Measurements from ENCODE around the gene ERC1. TPM values are rescaled to one million over a fixed set of nuclear protein-coding genes. Genes with fewer than 3 reads are reported as not detected.

The ERC1 gene
- total RNA-seq, 4 donors from 2014 or later, result 58.0 to 83.2 (median 73.5) TPM

DNA sequence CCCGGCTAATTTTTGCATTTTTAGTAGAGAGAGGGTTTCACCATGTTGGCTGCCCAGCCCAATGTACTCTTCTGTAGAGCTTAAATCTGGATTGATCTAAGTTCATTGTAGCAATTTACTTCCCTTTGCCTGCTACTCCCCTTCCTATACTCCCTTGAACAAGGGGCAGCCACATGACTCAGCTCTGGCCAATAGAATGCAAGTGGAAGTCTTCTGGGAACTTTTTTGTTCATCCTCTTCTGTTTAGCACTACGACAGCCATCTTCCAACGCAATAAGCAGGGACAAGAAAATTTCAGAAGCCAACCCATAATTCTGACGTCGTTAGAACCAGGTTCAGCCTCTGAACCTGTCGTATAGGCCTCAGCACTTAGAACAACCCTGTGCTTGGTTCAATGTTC lies 35.1 kb upstream of the ERC1 start:
- WGBS, 2 donors, result 92 to 94% methylated on average over 6 of the region's 6 CpGs
- no peaks in the 10 kb centered on the region for H3K36me3 ChIP-seq
- TF ChIP-seq POLR2A (IDR thresholded peaks at IDR 0.05), result no peak
- TF ChIP-seq EP300 (IDR thresholded peaks at IDR 0.05), result no peak
- TF ChIP-seq, protein P1, sequence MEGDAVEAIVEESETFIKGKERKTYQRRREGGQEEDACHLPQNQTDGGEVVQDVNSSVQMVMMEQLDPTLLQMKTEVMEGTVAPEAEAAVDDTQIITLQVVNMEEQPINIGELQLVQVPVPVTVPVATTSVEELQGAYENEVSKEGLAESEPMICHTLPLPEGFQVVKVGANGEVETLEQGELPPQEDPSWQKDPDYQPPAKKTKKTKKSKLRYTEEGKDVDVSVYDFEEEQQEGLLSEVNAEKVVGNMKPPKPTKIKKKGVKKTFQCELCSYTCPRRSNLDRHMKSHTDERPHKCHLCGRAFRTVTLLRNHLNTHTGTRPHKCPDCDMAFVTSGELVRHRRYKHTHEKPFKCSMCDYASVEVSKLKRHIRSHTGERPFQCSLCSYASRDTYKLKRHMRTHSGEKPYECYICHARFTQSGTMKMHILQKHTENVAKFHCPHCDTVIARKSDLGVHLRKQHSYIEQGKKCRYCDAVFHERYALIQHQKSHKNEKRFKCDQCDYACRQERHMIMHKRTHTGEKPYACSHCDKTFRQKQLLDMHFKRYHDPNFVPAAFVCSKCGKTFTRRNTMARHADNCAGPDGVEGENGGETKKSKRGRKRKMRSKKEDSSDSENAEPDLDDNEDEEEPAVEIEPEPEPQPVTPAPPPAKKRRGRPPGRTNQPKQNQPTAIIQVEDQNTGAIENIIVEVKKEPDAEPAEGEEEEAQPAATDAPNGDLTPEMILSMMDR (IDR thresholded peaks at IDR 0.05), result no peak

GRCh38 chr12:958588-959123 lies 32.4 kb upstream of the ERC1 start:
- Histone ChIP-seq H3K4me1 (no peaks in the 10 kb centered on the region), H3K4me3 (no peak overlapping the region), H3K27ac (no peak overlapping the region)

More for the DNA sequence above, 35.1 kb upstream of the ERC1 start:
- H3K27ac ChIP-seq, result no peak overlapping the region
- H3K4me3 ChIP-seq, result no peak overlapping the region
- no peaks in the 10 kb centered on the region for H3K4me1 ChIP-seq
- no peaks in the 10 kb centered on the region for H3K9me3 ChIP-seq
- DNase-seq (ENCODE audit: low spot score in 2 of 2), result no peak
- H3K27me3 ChIP-seq, result no peaks in the 10 kb centered on the region

GRCh38 chr12:966724-967123 lies 24.3 kb upstream of the ERC1 start:
- Histone ChIP-seq H3K4me1 (no peaks in the 10 kb centered on the region), H3K9me3 (no peaks in the 10 kb centered on the region), H3K36me3 (no peaks in the 10 kb centered on the region), H3K27me3 (no peaks in the 10 kb centered on the region), H3K4me3 (no peak overlapping the region), H3K27ac (no peak overlapping the region)
- TF ChIP-seq POLR2A (IDR thresholded peaks at IDR 0.05) (no peak), EP300 (IDR thresholded peaks at IDR 0.05) (no peak)
- TF ChIP-seq, protein P1 (IDR thresholded peaks at IDR 0.05), result no peak
- WGBS, 2 donors, result 44 to 49% methylated on average over 6 of the region's 6 CpGs
- DNase-seq (ENCODE audit: low spot score in 2 of 2), result no peak

More at GRCh38 chr12:958588-959123, 32.4 kb upstream of the ERC1 start:
- DNase-seq (ENCODE audit: low spot score in 2 of 2), result no peak
- Histone ChIP-seq H3K36me3 (no peaks in the 10 kb centered on the region), H3K27me3 (no peaks in the 10 kb centered on the region), H3K9me3 (no peaks in the 10 kb centered on the region)
- TF ChIP-seq, protein P1 (IDR thresholded peaks at IDR 0.05), result no peak
- TF ChIP-seq EP300 (IDR thresholded peaks at IDR 0.05) (no peak), POLR2A (IDR thresholded peaks at IDR 0.05) (no peak)
- 59 to 63% methylated on average over 7 of the region's 8 CpGs for WGBS, 2 donors

DNA sequence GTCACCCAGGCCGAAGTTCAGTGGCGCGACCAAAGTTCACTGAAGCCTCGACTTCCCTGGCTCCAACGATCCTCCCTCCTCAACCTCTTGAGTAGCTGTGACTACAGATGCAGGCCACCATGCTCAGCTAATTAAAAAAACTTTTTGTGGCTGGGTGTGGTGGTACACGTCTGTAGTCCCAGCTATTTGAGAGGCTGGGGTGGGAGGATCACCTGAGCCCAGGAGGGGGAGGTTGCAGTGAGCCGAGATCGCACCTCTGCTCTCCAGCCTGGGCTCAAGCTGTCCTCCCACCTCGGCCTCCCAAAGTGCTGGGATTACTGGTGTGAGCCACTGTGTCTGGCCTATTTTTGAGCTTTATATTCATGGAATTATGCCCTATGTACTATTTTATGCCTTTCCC lies 23.4 kb upstream of the ERC1 start:
- Histone ChIP-seq H3K36me3 (no peaks in the 10 kb centered on the region), H3K4me1 (no peaks in the 10 kb centered on the region), H3K4me3 (no peak overlapping the region), H3K9me3 (no peaks in the 10 kb centered on the region), H3K27me3 (no peaks in the 10 kb centered on the region), H3K27ac (no peak overlapping the region)
- no peak for DNase-seq (ENCODE audit: low spot score in 2 of 2)
- no peak for TF ChIP-seq EP300 (IDR thresholded peaks at IDR 0.05)
- TF ChIP-seq, protein P1 (IDR thresholded peaks at IDR 0.05), result no peak
- no peak for TF ChIP-seq POLR2A (IDR thresholded peaks at IDR 0.05)
- 85 to 92% methylated on average over 9 of the region's 9 CpGs for WGBS, 2 donors

DNA sequence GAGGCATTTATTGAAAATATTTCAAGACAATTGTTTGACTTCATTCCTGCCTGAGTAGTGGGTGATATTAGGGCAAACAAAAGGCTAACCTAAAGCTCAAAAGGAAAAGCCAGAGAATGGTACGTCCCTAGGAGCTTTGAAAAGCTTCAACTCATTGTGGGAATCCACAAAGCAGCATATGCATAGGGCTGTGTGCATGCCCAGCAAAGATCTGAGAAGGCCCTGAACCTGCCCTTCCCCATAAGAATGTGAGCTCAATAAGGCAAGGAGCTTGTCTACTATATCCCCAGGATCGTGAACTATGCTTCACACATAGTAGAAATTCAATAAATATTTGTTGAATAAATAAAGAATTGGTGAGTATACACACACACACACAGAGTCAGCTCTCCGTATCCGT lies 22.5 kb upstream of the ERC1 start:
- no peaks in the 10 kb centered on the region for H3K4me1 ChIP-seq
- no peak for TF ChIP-seq EP300 (IDR thresholded peaks at IDR 0.05)
- no peak for TF ChIP-seq POLR2A (IDR thresholded peaks at IDR 0.05)
- TF ChIP-seq, protein P1 (IDR thresholded peaks at IDR 0.05), result no peak
- H3K27ac ChIP-seq, result no peak overlapping the region
- no peak for DNase-seq (ENCODE audit: low spot score in 2 of 2)
- H3K9me3 ChIP-seq, result no peaks in the 10 kb centered on the region
- 49 to 62% methylated on average over 4 of the region's 4 CpGs for WGBS, 2 donors
- no peaks in the 10 kb centered on the region for H3K27me3 ChIP-seq
- H3K36me3 ChIP-seq, result no peaks in the 10 kb centered on the region
- no peak overlapping the region for H3K4me3 ChIP-seq

All from tibial nerve (tissue), 4 donors.